Ammon's horn (tissue), 1 donor: ENCODE measurements around the gene IGFBPL1.
"Not testable (repeated sequence)": the region's sequence is repeated elsewhere in the genome, so short reads cannot be mapped to it uniquely, and the experiment has no call there.

Source experiments
- DNase-seq: peaks from one replicate; pipeline ENCODE4 v3.0.0-alpha.2; 2016; ENCODE audit warnings: low spot score

The IGFBPL1 gene

GRCh38 chr9:38431116-38431515 lies 6.9 kb upstream of the IGFBPL1 start:
- DNase-seq = no peak

- no peak for DNase-seq
Observed at GRCh38 chr9:38428062-38428461, 3.8 kb upstream of the IGFBPL1 start.

GRCh38 chr9:38424918-38425317 lies 664 bp upstream of the IGFBPL1 start:
- no peak for DNase-seq

- DNase-seq = no peak
Observed at GRCh38 chr9:38423273-38423972, 831 bp downstream of the IGFBPL1 start.

GRCh38 chr9:38422555-38423260 lies 1.5 kb downstream of the IGFBPL1 start:
- DNase-seq = no peak

GRCh38 chr9:38421498-38422211 lies 2.6 kb downstream of the IGFBPL1 start:
- no peak for DNase-seq

- no peak for DNase-seq
Observed at GRCh38 chr9:38419181-38419580, 5.1 kb downstream of the IGFBPL1 start.

- no peak for DNase-seq
Observed at GRCh38 chr9:38418366-38418765, 5.9 kb downstream of the IGFBPL1 start.

- no peak for DNase-seq
Observed at GRCh38 chr9:38417003-38417945, 7.0 kb downstream of the IGFBPL1 start.

- no peak for DNase-seq
Observed at GRCh38 chr9:38416461-38416860, 7.8 kb downstream of the IGFBPL1 start.

GRCh38 chr9:38415856-38416255 lies 8.4 kb downstream of the IGFBPL1 start:
- peak; percentile 24 for DNase-seq

- DNase-seq = no peak
Observed at GRCh38 chr9:38414040-38414723, 10.1 kb downstream of the IGFBPL1 start.

GRCh38 chr9:38413283-38413682 lies 11.0 kb downstream of the IGFBPL1 start:
- no peak for DNase-seq

GRCh38 chr9:38412751-38413150 lies 11.5 kb downstream of the IGFBPL1 start:
- DNase-seq = no peak

GRCh38 chr9:38408719-38409118 lies 15.5 kb downstream of the IGFBPL1 start:
- no peak for DNase-seq

GRCh38 chr9:38406476-38407186 lies 17.6 kb downstream of the IGFBPL1 start:
- no peak for DNase-seq

GRCh38 chr9:38405785-38406184 lies 18.5 kb downstream of the IGFBPL1 start:
- DNase-seq = no peak

- DNase-seq = no peak
Observed at GRCh38 chr9:38404314-38404713, 19.9 kb downstream of the IGFBPL1 start.

- DNase-seq = no peak
Observed at GRCh38 chr9:38401994-38402393, 22.3 kb downstream of the IGFBPL1 start.

GRCh38 chr9:38399191-38399590 lies 25.1 kb downstream of the IGFBPL1 start:
- not testable (repeated sequence) for DNase-seq

- no peak for DNase-seq
Observed at GRCh38 chr9:38396371-38396671, 27.9 kb downstream of the IGFBPL1 start.
